Skeletal muscle satellite cell (primary cell): ENCODE data around the gene ACTR5.

Experiments
- H3K27me3 ChIP-seq: 2 replicates; pipeline ENCODE4 v1.7.0; 2013; ENCODE audit warnings: low read length; ENCODE audit not compliant: control insufficient read depth, insufficient read depth
- H3K36me3 ChIP-seq: 2 replicates; pipeline ENCODE4 v1.7.0; 2013; ENCODE audit warnings: mild to moderate bottlenecking, control low read depth, low read length; ENCODE audit not compliant: insufficient read depth
- H3K4me1 ChIP-seq: 2 replicates; pipeline ENCODE4 v1.7.0; 2013; ENCODE audit warnings: low read length; ENCODE audit not compliant: control insufficient read depth, insufficient read depth
- H3K4me2 ChIP-seq: 2 replicates; pipeline ENCODE4 v1.7.0; 2013; ENCODE audit warnings: mild to moderate bottlenecking, low read length
- H3K4me3 ChIP-seq: 2 replicates; pipeline ENCODE4 v1.7.0; 2013; ENCODE audit warnings: low read length
- H3K9ac ChIP-seq: 2 replicates; pipeline ENCODE4 v1.7.0; 2013; ENCODE audit warnings: mild to moderate bottlenecking, low read depth, low read length, moderate library complexity
- H3K9me3 ChIP-seq: replicated peaks from 2 replicates; pipeline ENCODE4 v1.7.0; 2013; ENCODE audit warnings: mild to moderate bottlenecking, control low read depth, low read length

ACTR5 gene

DNA sequence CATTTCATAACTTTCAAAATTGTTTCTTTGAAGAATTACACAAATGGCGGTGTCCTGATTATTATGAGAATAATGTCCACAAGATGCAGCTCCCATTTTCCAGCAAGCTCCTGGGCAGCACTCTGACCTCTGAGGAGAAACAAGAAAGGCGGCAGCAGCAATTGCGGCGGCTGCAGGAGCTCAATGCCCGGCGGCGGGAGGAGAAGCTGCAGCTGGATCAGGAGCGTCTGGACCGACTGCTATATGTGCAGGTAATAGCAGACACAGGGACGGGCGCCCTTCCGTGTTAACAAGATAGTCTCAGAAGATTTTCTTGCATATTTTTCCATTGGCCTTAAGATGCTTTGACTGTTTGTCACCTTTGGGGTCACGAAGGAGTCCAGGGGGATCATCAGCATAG is 6.7 kb downstream of the ACTR5 start:
- no peak overlapping the region for H3K9ac ChIP-seq
- peaks cover 48% of the 10 kb centered on the region for H3K36me3 ChIP-seq
- no peaks in the 10 kb centered on the region for H3K4me1 ChIP-seq
- no peaks in the 10 kb centered on the region for H3K27me3 ChIP-seq
- H3K9me3 ChIP-seq, result no peaks in the 10 kb centered on the region
- H3K4me3 ChIP-seq, result no peak overlapping the region
- H3K4me2 ChIP-seq, result no peak overlapping the region

DNA sequence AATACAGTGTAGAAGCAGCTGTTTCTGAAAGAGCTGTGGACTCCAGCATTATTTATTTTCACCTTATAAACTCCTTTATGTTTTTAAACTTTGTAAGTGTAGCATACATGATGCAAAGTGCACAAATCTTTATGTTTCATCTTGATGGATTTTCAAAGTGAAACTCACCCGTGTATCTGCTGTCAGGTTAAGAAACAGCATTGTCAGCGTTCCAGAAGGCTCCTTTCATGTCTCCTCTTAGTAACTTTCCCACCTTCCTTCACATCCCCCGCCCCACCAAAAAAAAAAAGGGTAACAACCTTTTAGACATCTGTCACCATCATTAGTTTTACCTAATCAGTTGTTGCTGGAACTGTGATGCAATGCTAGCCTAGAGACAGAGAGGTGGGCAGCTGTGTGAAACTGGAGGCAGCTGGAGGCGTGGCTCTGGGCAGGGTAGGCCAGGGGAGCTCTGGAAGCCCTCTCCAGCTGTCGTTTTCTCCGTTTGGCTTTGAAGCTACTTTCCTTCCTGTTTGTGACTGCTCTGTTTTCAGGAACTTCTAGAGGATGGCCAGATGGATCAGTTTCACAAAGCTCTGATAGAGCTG is 7.2 kb downstream of the ACTR5 start:
- Histone ChIP-seq H3K4me3 (no peak overlapping the region), H3K36me3 (peaks cover 52% of the 10 kb centered on the region), H3K4me1 (no peaks in the 10 kb centered on the region), H3K9me3 (no peaks in the 10 kb centered on the region), H3K9ac (no peak overlapping the region), H3K4me2 (no peak overlapping the region), H3K27me3 (no peaks in the 10 kb centered on the region)

GRCh38 chr20:38757145-38757775 is 9.0 kb downstream of the ACTR5 start:
- H3K36me3 ChIP-seq, result peaks cover 56% of the 10 kb centered on the region

DNA sequence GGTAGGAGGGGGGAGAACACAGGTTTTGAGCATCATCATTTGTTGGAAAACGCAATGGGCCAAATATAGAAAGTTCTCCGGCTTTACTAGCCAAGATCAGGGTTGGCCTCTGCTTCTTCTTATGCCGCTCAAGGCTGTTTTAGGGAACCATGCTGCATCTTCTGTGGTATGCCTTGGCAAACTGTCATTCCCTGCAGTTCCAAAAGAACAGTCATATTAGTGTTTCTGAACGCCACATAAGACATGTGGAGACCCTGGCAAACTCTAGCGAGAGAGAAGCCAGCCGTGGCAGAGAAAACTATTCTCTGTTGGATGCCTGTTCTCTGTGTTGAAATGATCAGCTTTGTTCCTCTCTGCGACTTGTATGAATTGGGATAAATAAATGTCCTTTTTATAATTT is 10.8 kb downstream of the ACTR5 start:
- peaks cover 48% of the 10 kb centered on the region for H3K36me3 ChIP-seq
- H3K27me3 ChIP-seq, result no peaks in the 10 kb centered on the region

More at GRCh38 chr20:38757145-38757775, 9.0 kb downstream of the ACTR5 start:
- Histone ChIP-seq H3K4me3 (no peak overlapping the region), H3K4me1 (no peaks in the 10 kb centered on the region), H3K9me3 (no peaks in the 10 kb centered on the region), H3K4me2 (no peak overlapping the region), H3K27me3 (no peaks in the 10 kb centered on the region), H3K9ac (no peak overlapping the region)

DNA sequence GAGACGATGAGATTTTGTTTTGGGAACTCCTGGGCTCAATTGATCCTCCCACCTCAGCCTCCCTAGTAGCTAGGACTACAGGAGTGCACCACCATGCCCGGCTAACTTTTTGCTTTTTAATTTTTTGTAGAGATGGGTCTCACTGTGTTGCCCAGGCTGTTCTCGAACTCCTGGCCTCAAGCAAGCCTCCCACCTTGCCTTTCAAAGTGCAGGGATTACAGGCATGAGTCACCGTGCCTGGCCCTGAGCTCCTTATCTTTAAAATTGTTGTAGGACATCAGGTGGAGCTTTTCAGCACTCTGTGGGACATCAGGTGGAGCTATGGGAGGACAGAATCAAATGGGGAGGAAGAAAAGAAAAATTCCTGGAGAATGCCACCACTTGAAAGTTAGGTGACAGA is 12.7 kb downstream of the ACTR5 start:
- Histone ChIP-seq H3K36me3 (peaks cover 45% of the 10 kb centered on the region), H3K4me1 (peaks cover 14% of the 10 kb centered on the region)

More for the DNA sequence above, 10.8 kb downstream of the ACTR5 start:
- Histone ChIP-seq H3K9me3 (no peaks in the 10 kb centered on the region), H3K4me1 (peaks cover under 1% of the 10 kb centered on the region), H3K4me2 (no peak overlapping the region), H3K4me3 (no peak overlapping the region), H3K9ac (no peak overlapping the region)

DNA sequence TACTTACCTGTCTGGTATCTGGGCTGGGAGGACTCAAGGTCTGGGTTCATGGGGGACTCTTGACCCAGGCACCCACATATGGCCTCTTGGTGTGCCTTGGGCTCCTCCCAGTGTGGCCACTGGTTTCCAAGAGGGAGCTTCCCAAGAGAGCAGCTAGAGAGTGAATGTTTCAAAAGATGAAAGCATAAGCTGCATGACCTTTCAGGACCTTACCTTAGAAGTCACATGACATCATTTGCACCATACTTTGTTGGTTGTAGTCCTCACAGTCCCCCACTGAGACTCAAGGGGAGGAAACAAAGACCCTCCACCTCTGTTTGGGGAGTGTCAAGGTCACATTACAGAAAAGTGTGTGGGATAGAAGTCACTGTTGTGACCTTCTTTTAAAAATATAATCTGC is 13.9 kb downstream of the ACTR5 start:
- Histone ChIP-seq H3K4me3 (no peak overlapping the region), H3K4me2 (no peak overlapping the region), H3K9ac (no peak overlapping the region), H3K36me3 (peaks cover 50% of the 10 kb centered on the region), H3K4me1 (peaks cover 14% of the 10 kb centered on the region), H3K27me3 (no peaks in the 10 kb centered on the region), H3K9me3 (no peaks in the 10 kb centered on the region)

More for the DNA sequence above, 12.7 kb downstream of the ACTR5 start:
- no peak overlapping the region for H3K4me3 ChIP-seq
- H3K9me3 ChIP-seq, result no peaks in the 10 kb centered on the region
- no peak overlapping the region for H3K9ac ChIP-seq
- H3K27me3 ChIP-seq, result no peaks in the 10 kb centered on the region
- H3K4me2 ChIP-seq, result no peak overlapping the region

- Histone ChIP-seq H3K4me2 (no peak overlapping the region), H3K9me3 (no peaks in the 10 kb centered on the region), H3K4me1 (peaks cover 14% of the 10 kb centered on the region), H3K9ac (no peak overlapping the region), H3K36me3 (peaks cover 42% of the 10 kb centered on the region), H3K4me3 (no peak overlapping the region), H3K27me3 (no peaks in the 10 kb centered on the region)
Observed at GRCh38 chr20:38763616-38764015, 15.4 kb downstream of the ACTR5 start.

DNA sequence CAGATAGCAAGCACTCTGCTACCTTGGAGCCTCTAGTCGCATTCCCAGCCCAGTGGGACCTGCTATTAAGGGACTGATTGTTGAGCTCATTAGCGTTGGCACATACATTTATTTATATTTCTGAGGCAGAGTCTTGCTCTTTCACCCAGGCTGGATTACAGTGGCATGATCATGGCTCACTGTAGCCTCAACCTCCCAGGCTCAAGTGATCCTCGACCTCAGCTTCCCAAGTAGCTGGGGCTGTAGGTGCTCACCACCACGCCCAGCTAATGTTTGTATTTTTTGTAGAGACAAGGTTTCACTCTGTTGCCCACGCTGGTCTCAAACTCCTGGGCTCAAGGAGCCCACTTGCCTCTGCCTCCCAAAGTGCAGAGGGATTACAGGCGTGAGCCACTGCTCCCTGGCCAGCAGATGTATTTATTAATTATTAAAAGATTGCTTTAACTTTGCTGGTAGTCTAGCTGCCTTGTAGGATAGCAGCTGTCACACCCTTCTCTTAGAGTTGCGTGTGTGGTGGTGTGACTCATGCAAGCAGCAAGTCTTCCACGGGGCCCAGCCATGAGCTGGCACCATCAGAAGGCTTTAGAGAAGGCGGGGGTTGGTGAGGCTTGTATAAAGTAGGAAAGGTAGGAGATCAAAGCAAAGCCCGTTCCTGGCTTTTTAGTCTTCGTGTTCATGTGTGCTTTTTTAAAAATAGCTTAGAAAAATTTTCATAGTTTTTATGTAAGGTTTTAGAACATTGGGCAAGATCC is 16.5 kb downstream of the ACTR5 start:
- no peaks in the 10 kb centered on the region for H3K27me3 ChIP-seq
- no peaks in the 10 kb centered on the region for H3K9me3 ChIP-seq
- no peak overlapping the region for H3K9ac ChIP-seq
- peaks cover 14% of the 10 kb centered on the region for H3K4me1 ChIP-seq
- no peak overlapping the region for H3K4me3 ChIP-seq
- H3K4me2 ChIP-seq, result peak overlapping the region; percentile 28
- H3K36me3 ChIP-seq, result peaks cover 46% of the 10 kb centered on the region

DNA sequence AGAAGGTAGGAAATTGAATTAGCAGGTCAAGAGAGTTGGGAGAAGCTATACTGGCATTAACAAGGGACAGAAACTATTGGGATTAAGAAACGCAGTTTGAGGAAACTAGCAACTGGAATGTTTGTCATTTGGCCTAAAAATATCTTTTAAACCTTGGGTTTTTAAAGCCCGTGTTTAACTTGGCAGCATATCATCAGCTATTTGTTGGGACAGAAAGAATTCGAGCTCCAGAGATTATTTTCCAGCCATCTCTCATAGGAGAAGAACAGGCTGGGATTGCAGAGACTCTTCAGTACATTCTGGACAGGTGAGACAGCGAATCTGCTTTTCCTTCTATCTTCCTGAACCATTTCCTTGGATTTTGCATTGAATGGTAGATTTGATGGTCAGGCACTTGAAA is 17.8 kb downstream of the ACTR5 start:
- Histone ChIP-seq H3K9me3 (no peaks in the 10 kb centered on the region), H3K36me3 (peaks cover 38% of the 10 kb centered on the region), H3K27me3 (no peaks in the 10 kb centered on the region), H3K9ac (no peak overlapping the region), H3K4me3 (no peak overlapping the region), H3K4me2 (no peak overlapping the region), H3K4me1 (peaks cover 14% of the 10 kb centered on the region)

- Histone ChIP-seq H3K9me3 (no peaks in the 10 kb centered on the region), H3K4me2 (no peak overlapping the region), H3K36me3 (peaks cover 50% of the 10 kb centered on the region), H3K27me3 (no peaks in the 10 kb centered on the region), H3K4me1 (peaks cover 8% of the 10 kb centered on the region), H3K4me3 (no peak overlapping the region), H3K9ac (no peak overlapping the region)
Observed at GRCh38 chr20:38769376-38770295, 21.4 kb downstream of the ACTR5 start.

DNA sequence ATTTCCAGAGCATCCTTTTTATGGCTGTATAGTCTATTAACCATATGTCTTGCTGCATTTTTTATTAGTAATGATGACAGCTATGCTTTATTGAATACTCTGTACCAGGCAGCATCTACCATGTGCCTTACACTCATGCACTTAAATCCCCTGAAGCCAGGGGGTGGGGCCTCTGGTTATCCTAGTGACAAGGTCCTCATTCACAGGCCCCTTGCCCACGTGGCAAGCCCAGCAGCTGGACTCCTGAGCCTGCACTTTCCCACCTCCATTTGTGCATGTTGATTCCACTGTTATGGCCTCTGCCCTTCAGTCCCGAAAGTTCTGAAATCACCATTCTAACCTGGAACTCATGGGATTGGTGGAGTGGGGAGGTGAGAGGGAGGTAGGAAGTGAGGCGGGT is 22.3 kb downstream of the ACTR5 start:
- Histone ChIP-seq H3K4me2 (no peak overlapping the region), H3K27me3 (no peaks in the 10 kb centered on the region), H3K9ac (no peak overlapping the region), H3K36me3 (peaks cover 45% of the 10 kb centered on the region), H3K9me3 (no peaks in the 10 kb centered on the region), H3K4me1 (no peaks in the 10 kb centered on the region), H3K4me3 (no peak overlapping the region)
